IMR-90 (cell line): Measurements from ENCODE around the gene HES4.

Experiments
- CTCF ChIP-seq: conservative IDR thresholded peaks from 2 replicates; pipeline ENCODE4 v1.5.1; 2012; ENCODE audit warnings: mild to moderate bottlenecking, low read depth, low read length, improper control_type of control experiment
- POLR2A ChIP-seq: IDR thresholded peaks from 2 replicates; pipeline ENCODE4 v1.6.1; 2012; ENCODE audit warnings: mild to moderate bottlenecking, low read depth, low read length
- SMC3 ChIP-seq: fragments of 150-350 bp; IDR thresholded peaks from 2 replicates; pipeline ENCODE4 v1.6.1; 2016; ENCODE audit warnings: low read depth, mild to moderate bottlenecking, antibody characterized with exemption, low read length, moderate library complexity

- TF ChIP-seq CTCF: no peak
- TF ChIP-seq SMC3: no peak
- no peak for TF ChIP-seq POLR2A
These were observed 19.1 kb downstream of the HES4 start for GRCh38 chr1:980602-981395.
